Inflammatory macrophage treated with lipopolysaccharide for 4 hours (primary cell): Measurements from ENCODE around the gene CASZ1.

ENCODE experiments used
- DNase-seq: peaks from one replicate; pipeline ENCODE4 v3.0.0-alpha.2; 2020

The CASZ1 gene

GRCh38 chr1:10698726-10699469 is 97.5 kb downstream of the CASZ1 start:
- DNase-seq, result no peak

- DNase-seq, result no peak
Measured at GRCh38 chr1:10697621-10698160, 98.8 kb downstream of the CASZ1 start.

DNA sequence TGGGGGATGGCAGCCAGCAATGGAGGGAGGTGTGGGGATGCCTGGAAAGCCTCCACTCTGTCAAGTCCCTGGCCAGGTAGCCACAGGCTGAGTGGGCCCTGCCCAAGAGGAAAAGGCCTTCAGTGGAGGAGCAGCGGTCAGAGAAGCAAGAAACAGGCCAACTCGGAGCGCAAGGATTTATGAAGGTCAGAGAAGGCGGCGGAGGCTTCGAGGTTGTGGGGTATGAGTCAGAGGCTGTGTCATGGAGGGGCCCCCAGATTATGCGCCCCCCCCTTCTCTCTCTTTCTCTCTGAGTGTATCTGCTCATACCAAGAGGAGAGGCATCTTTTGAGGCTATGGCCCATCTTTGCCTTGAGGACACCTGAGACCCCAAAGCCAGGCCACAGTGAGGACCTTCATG is 99.5 kb downstream of the CASZ1 start:
- no peak for DNase-seq

- DNase-seq, result peak; percentile 85
Measured at GRCh38 chr1:10694633-10695627, 101.5 kb downstream of the CASZ1 start.

DNA sequence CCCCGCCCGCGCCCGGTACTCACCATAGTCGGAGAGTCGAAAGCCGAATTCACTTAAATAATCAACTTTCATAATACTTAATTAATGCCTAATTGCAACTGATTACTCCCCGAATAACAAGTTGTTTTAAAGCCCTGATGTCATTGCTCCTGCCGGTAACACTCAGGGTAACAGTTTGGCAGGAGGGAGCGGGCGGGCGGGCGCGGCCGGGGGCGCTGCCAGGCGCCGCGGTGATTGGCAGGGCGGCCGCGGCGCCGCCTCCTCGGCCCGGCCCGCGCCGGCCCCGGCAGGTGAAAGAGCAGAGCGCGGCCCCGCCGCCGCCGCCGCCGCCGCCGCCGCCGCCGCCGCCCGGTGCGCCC is 102.2 kb downstream of the CASZ1 start:
- DNase-seq, result no peak

DNA sequence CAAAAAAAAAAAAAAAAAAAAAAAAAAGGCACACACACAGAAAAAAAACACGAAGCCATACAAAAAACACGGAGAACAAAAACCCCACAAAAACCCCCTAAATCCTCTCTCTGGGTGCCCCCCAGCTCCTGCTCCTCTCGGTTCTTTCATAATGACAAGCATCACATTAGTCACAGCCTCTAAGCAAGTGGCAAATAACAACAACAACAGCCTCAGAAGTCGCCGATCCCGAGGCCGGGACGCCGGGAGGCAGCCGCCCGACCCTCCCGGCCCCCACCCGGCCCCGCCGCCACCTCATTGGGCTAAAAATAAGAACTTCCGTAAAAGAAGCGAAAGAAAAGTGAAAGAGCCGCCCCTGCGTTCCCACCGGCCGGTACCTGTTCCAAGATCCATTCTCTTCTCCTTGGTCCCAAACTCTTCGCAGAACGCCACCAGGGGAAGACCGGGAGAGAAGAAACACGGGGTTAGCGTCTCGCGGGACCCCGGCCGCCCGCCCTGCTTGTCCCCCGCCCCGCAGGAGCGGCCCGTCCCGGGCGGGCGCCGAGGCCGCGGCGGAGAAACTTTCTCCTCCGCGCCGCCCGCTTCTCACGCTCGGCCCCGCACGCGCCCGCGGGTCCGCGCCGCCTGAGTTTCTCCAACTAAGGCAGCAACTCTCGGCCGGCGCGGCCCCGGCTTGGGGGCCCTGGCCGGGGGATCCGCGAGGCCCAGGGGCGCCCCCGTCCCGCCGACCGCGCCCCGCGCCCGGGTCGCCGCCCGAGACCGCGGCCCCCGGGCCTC is 102.8 kb downstream of the CASZ1 start:
- DNase-seq, result peak; percentile 58

DNA sequence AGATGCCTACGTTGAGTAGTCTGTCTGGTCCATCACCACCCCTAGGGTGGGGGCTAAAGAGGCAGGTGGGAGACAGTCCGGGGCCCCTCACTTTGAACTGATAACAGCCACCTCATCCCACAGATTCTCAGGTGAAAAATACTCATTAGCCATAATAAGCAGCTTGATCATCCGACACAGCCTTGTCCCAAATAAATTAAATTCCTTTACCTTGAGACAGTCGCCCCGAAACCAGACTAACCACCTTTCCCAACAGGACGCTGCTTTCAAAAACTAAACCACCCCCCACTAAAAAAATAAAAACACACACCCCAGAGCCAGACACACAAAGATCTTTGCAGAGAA is 103.3 kb downstream of the CASZ1 start:
- DNase-seq, result no peak

DNA sequence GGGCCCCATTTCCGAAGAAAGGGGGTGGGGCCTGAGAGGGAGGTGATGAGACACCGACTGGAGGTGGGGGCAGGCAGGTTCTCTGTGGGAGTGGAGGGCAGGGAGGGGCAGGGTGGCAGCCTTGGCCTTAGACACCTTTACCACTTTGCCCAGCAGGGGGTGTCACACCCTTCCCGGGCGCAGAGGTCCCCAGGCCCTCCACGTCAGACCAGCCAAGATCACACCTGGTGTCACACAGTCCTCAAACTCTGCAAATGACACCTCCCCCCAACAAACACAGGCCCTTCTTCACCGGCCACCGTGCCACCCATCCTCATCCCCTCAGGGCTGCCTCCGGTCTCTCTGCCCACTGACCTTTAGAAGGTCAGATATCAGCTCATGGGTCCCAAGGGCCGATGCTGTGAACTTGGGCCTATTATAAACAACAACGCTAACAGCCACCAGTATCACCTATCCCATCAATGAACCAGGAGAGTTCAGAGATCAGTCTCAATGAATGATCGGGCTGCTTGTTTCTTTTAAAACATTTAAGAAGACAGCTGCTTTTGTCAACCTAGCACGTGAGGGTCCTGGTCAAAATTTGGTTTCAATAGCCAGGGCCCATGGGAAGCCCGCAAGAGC is 103.9 kb downstream of the CASZ1 start:
- DNase-seq, result peak; percentile 7

DNA sequence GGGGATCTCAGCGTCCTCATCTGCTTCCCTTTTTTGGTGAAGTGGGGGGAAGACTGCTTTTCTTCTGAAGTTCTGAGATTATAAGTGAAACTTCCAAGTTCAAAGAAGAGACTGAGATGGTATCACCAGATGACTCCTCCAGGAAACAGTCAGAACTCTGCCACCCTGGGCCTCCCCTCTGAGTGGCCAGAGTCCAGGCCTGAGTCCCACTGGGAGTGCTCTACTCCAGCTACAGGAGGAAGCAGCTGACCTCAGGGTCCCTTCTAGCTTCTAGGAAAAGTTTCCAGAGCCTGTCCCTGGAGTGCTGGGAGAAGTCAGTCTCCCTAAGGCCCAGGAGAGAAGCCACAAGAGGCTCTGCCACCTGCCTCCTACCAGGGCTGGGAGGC is 104.7 kb downstream of the CASZ1 start:
- peak; percentile 3 for DNase-seq

- no peak for DNase-seq
Measured at GRCh38 chr1:10691075-10691739, 105.2 kb downstream of the CASZ1 start.

- DNase-seq, result no peak
Measured at GRCh38 chr1:10690484-10690883, 106.0 kb downstream of the CASZ1 start.

DNA sequence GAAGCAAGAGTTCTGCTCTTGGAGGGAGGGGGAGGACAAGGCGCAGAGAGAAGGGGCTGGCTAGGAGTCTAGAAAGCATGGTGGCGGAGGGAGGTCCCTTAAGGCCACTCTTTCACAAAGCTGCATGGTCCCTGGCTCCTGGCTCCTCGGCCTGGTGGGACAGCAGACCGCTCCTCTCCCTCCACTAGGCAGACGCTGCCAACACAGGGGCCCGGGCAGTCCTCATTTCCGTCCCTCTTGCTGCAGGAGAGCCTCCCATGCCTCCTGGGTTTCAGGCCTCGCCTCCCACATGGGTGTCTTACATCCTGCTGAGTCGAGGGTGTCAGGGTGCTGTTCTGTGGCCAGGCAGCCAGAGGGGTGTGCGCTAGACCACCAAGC is 108.0 kb downstream of the CASZ1 start:
- no peak for DNase-seq

DNA sequence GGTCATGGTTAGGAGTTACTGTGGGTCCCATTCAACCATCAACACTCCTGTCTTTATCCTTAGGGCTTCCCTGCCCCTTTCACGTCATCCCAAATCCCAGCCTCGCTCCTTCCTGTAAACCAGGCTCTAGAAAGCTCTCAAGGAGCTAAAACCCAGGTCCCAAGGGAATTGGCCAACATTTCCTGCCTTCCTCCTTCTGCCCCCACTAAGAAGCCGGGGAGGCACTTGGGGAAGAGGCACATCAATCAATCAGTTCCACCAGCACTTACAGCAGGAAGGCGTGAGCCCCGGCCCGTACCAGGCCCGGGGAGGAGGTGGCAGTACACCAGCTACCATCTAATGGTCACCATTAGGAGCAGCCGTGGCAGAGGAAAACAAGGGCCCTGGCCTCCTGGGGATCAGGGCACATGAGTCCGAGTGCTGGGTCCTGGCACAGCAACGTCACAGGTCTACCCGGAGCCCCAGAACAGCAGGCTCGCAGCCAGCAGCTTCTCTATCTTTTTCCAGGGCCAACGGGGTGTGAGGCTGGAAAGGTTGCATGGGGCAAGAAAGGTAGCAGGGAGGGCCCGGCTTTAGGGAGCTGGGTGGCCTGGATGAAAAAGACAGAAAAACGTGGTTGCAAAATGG is 108.6 kb downstream of the CASZ1 start:
- DNase-seq, result no peak

- no peak for DNase-seq
Measured at GRCh38 chr1:10687251-10687651, 109.2 kb downstream of the CASZ1 start.

DNA sequence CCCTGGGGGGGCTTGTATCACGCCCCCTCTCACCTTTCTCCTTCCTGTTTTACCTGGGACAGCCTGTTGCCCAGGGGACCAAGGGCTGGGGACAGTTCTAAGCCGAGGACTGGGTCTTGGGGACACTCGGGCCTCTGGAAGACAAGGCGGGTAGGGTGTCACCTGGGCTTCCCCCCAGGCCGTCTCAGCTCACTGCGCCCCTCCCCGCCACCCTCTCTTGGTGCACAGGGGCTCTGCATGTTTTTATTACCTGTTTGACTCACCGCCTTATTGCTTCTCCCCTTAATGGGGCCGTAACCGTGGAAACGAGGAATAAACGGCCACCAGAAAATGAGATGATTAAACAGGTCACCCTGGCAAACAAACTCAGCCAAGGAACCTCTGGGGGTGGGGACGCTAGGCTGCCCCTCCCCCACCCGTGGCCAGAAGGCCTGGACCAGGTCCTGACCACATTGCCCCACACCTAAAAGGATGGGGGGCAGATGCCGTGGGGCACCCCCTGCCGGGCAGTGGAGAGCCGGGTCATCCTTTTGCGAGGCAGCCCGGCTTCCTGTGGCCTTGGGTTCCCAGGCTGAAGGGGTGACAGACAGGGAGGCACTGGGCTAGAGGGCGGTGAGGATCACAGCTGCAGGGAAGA is 109.9 kb downstream of the CASZ1 start:
- no peak for DNase-seq

DNA sequence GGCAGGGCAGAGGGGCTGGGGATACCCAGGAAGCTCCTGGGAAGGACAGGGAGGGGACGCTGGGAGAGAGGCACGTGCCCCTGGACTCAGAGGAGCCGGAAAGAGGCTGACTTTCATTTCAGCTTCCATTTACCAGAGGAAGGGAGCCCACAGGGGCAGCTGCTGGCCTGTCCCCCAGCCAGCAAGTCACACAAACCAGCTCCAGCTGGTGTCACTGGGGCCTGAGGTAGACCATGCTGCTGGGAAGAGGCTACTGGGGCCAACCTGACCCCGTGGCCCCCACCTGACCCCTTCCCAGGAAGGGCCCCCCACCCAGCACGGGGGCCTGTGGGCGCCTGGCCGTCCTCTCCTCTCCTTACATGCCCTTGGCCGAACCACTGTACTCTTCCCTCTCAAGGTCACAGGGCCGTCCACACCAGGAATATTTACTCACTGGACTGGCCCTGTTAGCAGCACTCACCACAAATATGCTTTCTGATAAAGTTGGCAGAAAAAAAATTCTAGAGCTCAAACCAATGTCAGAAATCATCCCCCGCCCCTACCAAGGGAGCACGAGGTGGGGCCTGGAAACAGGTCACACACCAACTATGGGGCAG is 110.5 kb downstream of the CASZ1 start:
- DNase-seq, result no peak

DNA sequence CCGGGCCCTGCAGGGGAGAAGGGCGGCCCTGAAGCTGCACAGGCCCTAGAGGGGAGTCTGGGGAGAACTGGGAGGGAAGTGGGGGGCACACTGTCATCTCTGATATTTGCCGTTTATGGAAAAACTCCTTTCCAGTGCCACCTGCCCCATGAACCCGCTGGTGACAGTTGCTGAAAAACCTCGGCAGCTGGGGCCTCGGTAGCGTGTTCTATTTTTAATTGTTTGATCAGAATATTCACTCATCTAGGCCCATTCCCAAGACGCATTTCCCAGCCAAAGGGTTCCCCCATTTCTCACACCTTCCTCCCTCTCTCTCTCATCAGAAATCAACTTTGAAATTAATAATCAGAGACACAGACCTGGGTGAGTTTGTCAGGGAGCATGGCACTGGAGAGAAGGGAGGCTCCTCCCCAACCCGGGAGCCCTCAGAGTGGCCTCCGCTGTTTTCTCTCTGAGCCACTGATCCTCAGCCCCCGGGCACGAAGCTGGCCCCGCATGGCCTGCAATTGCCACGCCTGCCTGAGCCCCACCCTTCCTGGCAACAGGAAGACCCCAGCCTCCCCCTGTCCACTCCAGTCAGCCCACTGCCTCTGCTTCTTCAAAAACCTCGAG is 111.1 kb downstream of the CASZ1 start:
- no peak for DNase-seq

- DNase-seq, result no peak
Measured at GRCh38 chr1:10684221-10684620, 112.2 kb downstream of the CASZ1 start.

- DNase-seq, result no peak
Measured at GRCh38 chr1:10682449-10683309, 113.8 kb downstream of the CASZ1 start.
